Hepatocyte (in vitro differentiated cells): ENCODE data around the gene CARD9. TPM values are rescaled to one million over a fixed set of nuclear protein-coding genes. Genes with fewer than 3 reads are reported as not detected.

ENCODE experiments used
- DNase-seq: peaks from one replicate; pipeline ENCODE4 v3.0.0-alpha.2; 2016; ENCODE audit warnings: low spot score
- H2AFZ ChIP-seq: fragments of 200-600 bp; sonication (generic); 2 replicates; pipeline ENCODE4 v1.6.0; 2016; ENCODE audit warnings: antibody characterized with exemption, mild to moderate bottlenecking
- H3K27ac ChIP-seq: fragments of 200-600 bp; sonication (generic); 2 replicates; pipeline ENCODE4 v1.5.1; 2016; ENCODE audit warnings: mild to moderate bottlenecking
- H3K27me3 ChIP-seq: fragments of 200-600 bp; sonication (generic); 2 replicates; pipeline ENCODE4 v1.6.1; 2016
- H3K36me3 ChIP-seq: fragments of 200-600 bp; sonication (generic); replicated peaks from 2 replicates; pipeline ENCODE4 v1.5.1; 2016; ENCODE audit warnings: low read depth; ENCODE audit not compliant: insufficient read depth
- H3K4me1 ChIP-seq: fragments of 200-600 bp; sonication (generic); 2 replicates; pipeline ENCODE4 v1.5.1; 2016; ENCODE audit warnings: mild to moderate bottlenecking, moderate library complexity; ENCODE audit not compliant: insufficient read depth
- H3K4me2 ChIP-seq: fragments of 200-600 bp; sonication (generic); 2 replicates; pipeline ENCODE4 v1.6.0; 2016
- H3K4me3 ChIP-seq: fragments of 200-600 bp; sonication (generic); 2 replicates; pipeline ENCODE4 v1.5.1; 2016; ENCODE audit warnings: mild to moderate bottlenecking
- H3K79me2 ChIP-seq: fragments of 200-600 bp; sonication (generic); 2 replicates; pipeline ENCODE4 v1.6.0; 2017; ENCODE audit warnings: mild to moderate bottlenecking
- H3K9me2 ChIP-seq: fragments of 200-600 bp; sonication (generic); replicated peaks from 2 replicates; pipeline ENCODE4 v1.6.0; 2017; ENCODE audit warnings: mild to moderate bottlenecking; ENCODE audit not compliant: insufficient read depth
- H3K9me3 ChIP-seq: fragments of 200-600 bp; sonication (generic); 2 replicates; pipeline ENCODE4 v1.5.1; 2016; ENCODE audit warnings: low read depth, mild to moderate bottlenecking
- H4K20me1 ChIP-seq: fragments of 200-600 bp; sonication (generic); 2 replicates; pipeline ENCODE4 v1.6.0; 2016; ENCODE audit warnings: mild to moderate bottlenecking; ENCODE audit not compliant: insufficient read depth, poor library complexity, severe bottlenecking
- CTCF ChIP-seq: fragments of 200-600 bp; sonication (generic); IDR thresholded peaks from 2 replicates; pipeline ENCODE4 v1.5.1; 2016; ENCODE audit warnings: antibody characterized with exemption, mild to moderate bottlenecking; ENCODE audit not compliant: poor library complexity
- EZH2 ChIP-seq: fragments of 200-600 bp; sonication (generic); IDR thresholded peaks from 2 replicates; pipeline ENCODE4 v1.6.1; 2016; ENCODE audit warnings: antibody characterized with exemption, mild to moderate bottlenecking, borderline replicate concordance
- EZH2phosphoT487 ChIP-seq: fragments of 200-600 bp; sonication (generic); IDR thresholded peaks from one replicate; pipeline ENCODE4 v1.6.1; 2018; ENCODE audit warnings: antibody characterized with exemption, mild to moderate bottlenecking, low read depth, moderate library complexity; ENCODE audit not compliant: unreplicated experiment, severe bottlenecking
- WGBS: methylation state at CpG from one replicate; pipeline ENCODE4 v1.1.6; 2016; ENCODE audit warnings: low lambda C conversion rate; ENCODE audit errors: missing lambda C conversion rate; 5-methylcytosine and 5-hydroxymethylcytosine counted together
- polyA plus RNA-seq: library from polyadenylated mRNA; unstranded; fragments of >200 nt; fragmentation: Nextera tagmentation; extraction: Ambion mirVana; gene quantifications from 2 replicates; pipeline ENCODE4 v1.2.1, GENCODE V29; 2016
- total RNA-seq: library from RNA; depleted of rRNA; stranded (reverse); fragments of >200 nt; gene quantifications from 2 replicates; pipeline ENCODE4 v1.2.3, GENCODE V29; 2014

Gene CARD9
- total and polyA plus RNA-seq, 2 experiments from 2014 or later: 0.80 to 1.5 TPM

DNA sequence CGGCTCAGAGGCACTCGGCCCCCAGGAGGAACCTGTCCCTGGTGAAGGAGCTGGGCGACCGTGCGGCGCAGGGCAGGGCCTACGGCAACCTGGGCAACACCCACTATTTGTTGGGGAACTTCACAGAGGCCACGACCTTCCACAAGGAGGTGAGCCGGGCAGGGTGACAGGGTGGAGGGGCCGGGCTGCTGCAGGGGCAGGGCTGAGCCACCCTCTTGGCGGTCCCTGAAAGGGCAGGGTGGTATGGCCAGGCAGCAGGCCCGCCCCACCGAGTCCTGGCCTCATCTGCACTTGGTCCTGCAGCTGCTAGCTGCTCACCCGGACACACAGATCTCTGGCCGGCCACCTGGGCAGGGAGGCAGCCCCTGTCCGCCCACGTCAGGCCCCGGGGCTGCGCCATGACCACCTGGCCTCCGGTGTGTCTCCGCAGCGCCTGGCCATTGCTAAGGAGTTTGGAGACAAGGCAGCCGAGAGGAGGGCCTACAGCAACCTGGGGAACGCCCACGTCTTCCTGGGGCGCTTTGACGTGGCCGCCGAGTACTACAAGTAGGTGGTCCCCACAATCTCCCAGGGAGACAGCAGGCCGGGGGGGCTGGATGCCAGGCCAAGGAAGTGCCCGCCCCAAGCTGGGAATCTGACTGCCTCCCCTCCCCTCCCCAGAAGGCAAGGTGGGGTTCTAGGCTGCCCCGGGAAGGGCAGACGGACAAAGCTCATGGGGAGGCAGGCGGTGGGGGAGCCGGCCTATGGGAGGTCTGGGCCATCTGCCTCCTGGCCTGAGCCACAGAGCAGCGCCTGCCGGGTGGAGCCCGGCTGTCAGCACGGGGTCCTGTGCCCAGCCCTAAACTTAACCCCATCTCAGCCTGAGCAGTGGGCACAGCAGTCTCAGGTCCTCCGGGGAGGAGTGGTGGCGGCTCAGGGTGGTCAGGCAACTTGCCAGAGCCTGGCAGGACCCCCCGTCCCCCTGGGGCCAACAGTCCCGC lies 35.8 kb downstream of the CARD9 start:
- no peaks in the 10 kb centered on the region for H3K9me3 ChIP-seq
- 92% methylated on average over 42 of the region's 43 CpGs for WGBS
- H2AFZ ChIP-seq: no peak overlapping the region
- H3K9me2 ChIP-seq: no peaks in the 10 kb centered on the region
- DNase-seq: no peak
- no peaks in the 10 kb centered on the region for H3K27me3 ChIP-seq
- H4K20me1 ChIP-seq: peaks cover 4% of the 10 kb centered on the region
- no peak overlapping the region for H3K4me3 ChIP-seq
- peaks cover 6% of the 10 kb centered on the region for H3K79me2 ChIP-seq
- H3K4me1 ChIP-seq: peaks cover 8% of the 10 kb centered on the region
- H3K36me3 ChIP-seq: no peaks in the 10 kb centered on the region
- no peak overlapping the region for H3K27ac ChIP-seq
- H3K4me2 ChIP-seq: no peak overlapping the region
- TF ChIP-seq EZH2: no peak
- TF ChIP-seq CTCF: no peak
- no peak for TF ChIP-seq EZH2phosphoT487

GRCh38 chr9:136336881-136337280 lies 36.6 kb downstream of the CARD9 start:
- WGBS: 96% methylated on average over 20 of the region's 23 CpGs
- Histone ChIP-seq H3K27me3 (no peaks in the 10 kb centered on the region), H3K4me1 (peaks cover under 1% of the 10 kb centered on the region), H3K79me2 (peaks cover 12% of the 10 kb centered on the region), H3K36me3 (no peaks in the 10 kb centered on the region), H3K4me3 (no peak overlapping the region), H3K27ac (no peak overlapping the region), H3K4me2 (no peak overlapping the region), H2AFZ (no peak overlapping the region), H4K20me1 (peaks cover 5% of the 10 kb centered on the region), H3K9me2 (no peaks in the 10 kb centered on the region), H3K9me3 (no peaks in the 10 kb centered on the region)
- TF ChIP-seq CTCF: no peak
- no peak for DNase-seq

DNA sequence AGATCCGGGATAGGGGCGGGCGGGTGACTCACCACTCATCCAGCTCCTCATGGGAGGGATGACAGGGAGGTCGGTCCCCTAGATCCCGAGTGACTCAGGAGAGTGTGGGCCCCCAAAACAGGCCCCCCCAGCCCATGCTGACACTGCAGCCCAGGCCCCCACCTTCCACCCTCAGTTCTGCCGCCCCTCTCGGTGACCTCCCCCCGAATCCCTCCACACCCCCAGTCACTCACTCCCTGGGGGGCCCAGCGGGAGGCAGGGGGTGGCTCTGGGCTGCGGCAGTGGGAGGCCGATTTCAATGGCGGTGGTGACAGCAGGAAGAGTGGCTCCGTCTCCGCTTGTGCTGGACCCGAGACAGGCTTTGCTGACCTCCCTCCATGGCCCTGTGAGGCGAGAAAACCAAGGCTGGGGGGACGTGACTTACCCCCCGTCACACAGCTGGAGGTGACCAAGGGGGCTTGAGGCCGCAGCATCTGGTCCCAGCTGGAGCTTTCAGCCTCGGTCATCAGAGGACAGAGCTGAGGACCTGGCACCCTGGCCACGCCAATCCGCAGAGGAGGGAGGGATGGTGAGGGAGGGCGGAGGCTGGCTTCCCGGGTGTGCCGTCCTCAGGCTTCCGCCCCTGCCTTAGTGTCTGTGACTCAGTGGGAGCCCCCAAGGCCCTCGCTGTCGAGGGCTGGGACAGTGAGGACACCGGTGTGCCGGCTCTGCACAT lies 37.2 kb downstream of the CARD9 start:
- DNase-seq: no peak
- WGBS: 94% methylated on average over 24 of the region's 30 CpGs
- Histone ChIP-seq H3K36me3 (no peaks in the 10 kb centered on the region), H3K4me1 (no peaks in the 10 kb centered on the region), H3K27me3 (no peaks in the 10 kb centered on the region), H3K4me2 (no peak overlapping the region), H3K79me2 (peaks cover 18% of the 10 kb centered on the region), H3K9me2 (no peaks in the 10 kb centered on the region), H3K9me3 (no peaks in the 10 kb centered on the region), H4K20me1 (peaks cover 10% of the 10 kb centered on the region), H2AFZ (no peak overlapping the region), H3K4me3 (no peak overlapping the region), H3K27ac (no peak overlapping the region)
- TF ChIP-seq EZH2phosphoT487 (no peak), CTCF (no peak), EZH2 (no peak)
